Globus pallidus (tissue), 1 donor: ENCODE measurements around the gene ERCC6L2.

Experiments
- DNase-seq: peaks from one replicate; pipeline ENCODE4 v3.0.0-alpha.2; 2015; ENCODE audit warnings: low spot score

Gene ERCC6L2

DNA sequence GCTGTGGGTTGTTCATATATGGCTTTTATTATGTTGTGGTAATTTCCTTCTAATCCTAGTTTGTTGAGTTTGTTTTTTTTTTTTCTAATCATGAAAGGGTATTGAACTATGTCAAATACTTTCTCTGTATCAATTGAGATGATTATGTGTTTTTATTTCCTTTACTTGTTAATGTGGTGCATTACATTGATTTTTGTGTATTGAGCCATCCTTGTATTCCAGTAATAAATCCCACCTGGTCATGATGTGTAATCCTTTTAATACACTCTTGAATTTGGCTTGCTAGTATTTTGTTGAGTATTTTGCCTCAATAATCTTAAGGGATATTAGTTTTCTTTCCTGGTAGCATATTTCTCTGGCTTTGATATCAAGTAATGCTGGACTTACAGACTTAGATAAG is 13.1 kb upstream of the ERCC6L2 start:
- DNase-seq = no peak

DNA sequence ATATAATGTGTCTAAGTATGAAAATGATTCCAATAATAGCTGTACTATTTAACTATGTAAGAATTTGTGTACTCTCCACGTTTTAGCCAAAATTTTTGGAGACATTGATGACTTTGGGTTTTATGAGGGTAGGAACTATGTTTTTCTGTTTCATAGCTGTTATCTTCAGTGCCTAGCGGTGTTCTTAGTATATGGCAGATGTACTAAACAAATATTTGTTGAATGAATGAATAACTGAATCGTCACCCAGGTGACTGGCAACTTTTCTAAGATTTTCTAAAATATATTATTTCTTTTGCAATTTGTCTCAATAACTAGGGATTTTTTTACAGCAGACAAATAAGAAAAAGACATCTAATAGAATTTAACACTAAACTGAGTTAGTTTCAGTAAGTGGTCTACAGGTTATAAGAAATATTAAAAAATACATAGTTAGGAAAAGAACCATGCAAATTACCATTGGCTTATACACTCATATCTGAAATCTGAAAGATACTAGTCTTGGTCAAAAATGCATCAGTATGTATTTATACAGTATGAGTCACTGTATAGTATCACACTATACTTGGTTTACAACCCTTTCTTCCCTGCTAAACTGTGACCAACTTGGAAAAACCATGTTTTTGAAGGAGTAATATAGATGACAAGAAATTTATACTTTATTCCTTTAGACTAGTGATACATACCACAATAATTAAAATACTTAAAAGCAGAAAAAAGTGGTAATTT is 10.5 kb upstream of the ERCC6L2 start:
- no peak for DNase-seq

DNA sequence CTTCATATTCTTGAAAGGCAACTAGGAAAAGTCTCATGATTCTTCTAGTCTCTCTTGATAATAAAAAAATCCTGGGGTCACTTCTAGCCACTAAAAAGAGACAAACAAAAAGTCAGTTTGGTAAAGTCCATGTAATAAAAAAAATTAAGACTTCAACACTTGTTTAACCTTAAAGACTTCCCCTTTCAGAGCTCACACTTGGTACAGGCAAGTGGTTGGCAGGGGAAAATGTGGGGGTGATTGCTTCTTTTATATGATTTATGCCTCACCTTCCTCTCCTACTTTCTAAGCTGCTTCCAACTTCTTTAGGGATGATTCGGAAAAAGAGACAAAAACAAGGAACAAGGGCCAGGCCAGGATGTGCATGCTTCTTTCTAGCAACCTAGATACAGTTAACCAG is 5.1 kb upstream of the ERCC6L2 start:
- DNase-seq = no peak

DNA sequence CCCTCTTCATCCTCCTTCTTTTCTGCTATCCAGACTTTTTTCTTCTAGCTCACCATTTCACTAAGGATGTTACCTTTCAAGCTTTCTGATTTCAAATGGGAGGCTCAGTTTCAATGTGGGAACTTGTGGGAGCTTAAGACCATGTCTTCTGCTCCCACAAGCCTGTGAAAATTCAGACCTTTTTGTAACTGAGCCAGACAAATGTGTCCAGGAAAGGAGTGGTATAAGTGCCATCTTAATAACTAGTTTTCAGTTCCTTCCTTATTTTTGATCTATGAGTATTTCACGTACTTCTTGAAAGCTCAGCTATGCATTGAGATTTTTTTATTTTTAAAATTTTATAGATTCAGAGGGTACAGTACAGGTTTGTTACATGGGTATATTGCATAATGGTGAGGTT is 4.6 kb upstream of the ERCC6L2 start:
- no peak for DNase-seq

DNA sequence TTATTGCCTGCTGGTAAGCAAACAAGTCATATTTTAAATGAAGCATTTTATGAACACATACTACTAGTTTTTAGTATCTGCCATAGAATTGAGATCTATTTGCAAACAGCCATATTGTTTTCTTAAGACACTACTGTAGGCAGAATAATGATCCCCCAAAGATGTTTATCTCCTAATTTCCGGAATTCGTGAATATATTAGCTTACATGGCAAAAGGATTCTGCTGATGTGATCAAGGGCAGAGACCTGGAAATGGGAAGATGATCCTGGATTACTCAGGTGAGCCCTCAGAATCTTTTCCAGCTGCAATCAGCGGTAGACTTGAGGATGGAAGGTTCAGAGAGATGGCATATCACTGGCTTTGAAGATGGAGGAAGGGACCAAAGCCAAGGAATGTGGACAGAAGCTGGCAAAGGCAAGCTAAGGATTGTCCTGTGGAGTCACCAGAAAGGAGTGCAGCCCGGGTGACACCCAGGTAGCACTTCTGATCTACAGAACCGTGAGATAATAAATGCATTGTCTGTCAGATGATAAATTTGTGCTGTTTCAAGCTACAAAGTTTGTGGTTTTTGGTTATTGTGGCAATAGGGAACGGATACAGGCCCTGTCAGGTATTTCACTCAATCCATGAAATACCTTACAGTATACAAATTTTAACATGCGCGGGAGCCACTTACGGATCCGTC is 1.0 kb upstream of the ERCC6L2 start:
- DNase-seq = peak; percentile 5

DNA sequence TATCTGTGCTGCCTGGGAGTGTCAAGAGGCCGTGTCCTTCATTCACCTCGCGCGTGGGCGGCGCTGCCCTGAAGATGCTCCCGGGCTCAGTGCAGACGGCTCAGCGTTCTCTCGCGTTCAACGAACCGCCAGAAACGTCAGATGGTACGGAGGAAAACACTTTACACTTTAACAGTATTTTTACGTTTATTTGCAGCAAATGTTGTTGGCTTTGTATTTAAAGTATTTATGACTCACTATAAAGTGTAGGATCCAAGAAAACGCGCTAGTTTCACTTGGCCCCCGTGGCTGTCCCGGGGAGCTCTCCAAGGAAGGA is 544 bp upstream of the ERCC6L2 start:
- no peak for DNase-seq

DNA sequence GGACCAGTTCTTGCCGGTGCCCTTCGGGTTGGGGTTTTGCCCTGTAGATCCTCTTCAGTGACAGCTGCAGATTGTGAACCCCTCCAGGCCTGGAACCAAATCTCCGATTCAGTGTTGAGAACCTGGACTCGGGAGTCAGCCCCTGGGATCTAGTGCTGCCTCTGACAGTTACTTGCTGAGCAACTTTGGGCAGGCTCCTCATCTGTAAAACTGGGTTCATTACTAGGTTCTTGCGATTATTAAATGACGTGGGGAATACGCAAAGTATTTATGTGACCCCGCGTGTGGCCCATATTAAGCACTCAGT is 600 bp downstream of the ERCC6L2 start:
- DNase-seq = no peak

DNA sequence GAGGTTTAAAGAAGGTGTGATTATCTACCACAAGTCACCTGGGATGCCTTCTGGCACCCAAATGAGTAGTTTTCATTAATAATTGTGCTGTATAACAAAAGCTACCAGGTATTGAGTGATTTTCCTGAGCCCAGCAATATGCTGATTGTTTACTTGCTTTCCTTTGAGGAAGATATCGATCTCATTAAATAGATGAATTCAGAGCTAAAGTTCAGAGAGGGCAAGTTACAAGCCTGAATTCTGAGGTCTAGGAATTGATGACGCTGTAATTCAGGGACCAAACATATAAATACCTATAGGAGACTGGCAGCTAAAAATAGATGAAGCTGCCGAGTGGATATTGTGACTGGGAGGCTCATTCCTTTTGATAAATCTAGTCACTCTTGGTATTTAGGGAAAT is 1.1 kb downstream of the ERCC6L2 start:
- DNase-seq = no peak

DNA sequence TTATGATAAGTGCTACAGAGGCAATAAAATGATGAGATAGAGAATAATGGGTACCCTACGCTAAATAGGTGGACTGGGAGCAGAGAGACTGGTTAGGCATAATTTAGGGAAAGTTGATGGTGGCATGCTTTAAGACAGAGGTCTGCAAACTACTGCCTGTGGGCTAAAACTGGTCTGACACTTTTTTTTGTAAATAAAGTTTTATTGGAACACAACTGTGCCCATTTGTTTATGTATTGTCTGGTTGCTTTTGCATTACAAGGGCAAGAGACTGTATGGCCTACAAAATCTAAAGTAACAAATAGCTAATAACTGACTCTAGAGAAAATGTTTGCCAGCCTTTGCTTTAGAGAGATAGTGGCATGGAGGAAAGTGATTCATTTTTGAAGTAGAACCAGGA is 2.5 kb downstream of the ERCC6L2 start:
- DNase-seq = no peak

DNA sequence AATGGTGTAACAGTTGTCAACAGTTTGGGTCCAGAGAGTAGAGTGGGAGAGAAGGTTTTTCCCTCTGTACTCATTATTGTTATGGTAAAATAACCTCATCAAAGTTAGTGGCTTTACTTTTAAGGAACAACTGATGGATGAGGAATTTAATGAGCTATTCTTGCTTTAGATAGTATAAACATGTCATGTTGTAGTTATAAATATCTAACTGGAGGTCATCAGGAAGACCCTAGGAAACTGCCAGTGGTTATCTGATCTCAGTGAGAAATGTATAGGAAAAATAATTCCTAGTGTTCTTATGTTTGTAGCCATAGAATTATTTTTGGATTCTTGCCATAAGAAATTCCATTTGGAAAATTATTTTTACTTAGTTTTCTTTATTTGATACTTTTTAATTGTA is 4.1 kb downstream of the ERCC6L2 start:
- DNase-seq = no peak

DNA sequence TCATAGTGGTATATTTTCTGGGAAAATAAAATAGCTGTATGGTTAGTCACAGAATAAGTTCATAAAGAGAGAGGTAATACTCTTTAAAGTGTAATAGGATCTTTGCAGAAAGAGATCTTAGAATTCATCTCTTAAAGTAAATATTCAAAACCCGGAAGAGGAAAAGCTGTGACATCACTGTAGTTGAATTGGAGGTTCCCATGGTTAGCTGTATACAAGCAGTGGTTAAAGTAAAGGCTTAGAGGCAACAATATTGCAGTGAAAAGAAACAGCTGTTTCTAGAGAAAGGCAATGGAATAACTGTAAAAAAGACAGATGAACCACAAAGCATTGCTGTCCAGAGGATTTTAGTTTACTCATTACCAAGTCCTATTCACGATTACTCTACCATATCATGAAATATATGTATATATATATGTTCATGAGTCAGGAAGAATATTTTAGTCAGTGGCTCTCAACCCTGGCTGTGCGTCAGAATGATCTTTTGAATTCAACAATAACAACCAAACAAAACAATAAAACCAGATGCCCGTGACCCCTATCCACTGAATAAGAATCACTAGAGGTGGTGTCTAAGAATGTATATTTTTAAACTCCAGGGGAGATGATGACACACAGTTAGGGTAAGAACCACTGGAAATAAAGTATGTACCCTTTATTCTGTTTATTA is 4.7 kb downstream of the ERCC6L2 start:
- no peak for DNase-seq

DNA sequence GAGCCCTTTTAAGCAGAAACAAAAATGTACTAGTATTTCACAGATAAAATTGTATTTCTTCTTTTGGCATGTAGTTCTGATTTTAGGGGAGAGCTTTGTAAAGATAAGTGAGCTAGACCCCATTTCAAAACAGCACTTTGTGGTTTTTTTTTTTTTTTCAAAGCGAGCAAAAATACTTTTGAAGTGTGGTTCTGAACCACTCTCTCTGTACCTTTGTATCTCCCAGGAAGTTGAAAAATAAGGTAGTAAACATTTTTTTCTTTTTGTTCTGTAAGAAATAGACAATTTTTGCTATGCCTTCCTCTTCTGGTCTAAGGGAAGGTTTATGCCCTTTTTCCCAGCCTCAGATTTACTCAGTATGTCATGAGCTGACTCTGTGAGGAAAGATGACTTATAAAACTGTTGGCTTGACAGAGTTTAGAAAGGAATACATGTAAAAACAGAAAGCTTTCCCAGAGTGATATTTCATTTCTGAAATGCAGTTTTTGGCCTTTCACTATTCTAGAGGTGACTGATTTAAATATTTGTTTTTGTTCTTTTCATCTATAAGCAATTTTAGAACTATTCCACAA is 12.5 kb downstream of the ERCC6L2 start:
- DNase-seq = no peak

DNA sequence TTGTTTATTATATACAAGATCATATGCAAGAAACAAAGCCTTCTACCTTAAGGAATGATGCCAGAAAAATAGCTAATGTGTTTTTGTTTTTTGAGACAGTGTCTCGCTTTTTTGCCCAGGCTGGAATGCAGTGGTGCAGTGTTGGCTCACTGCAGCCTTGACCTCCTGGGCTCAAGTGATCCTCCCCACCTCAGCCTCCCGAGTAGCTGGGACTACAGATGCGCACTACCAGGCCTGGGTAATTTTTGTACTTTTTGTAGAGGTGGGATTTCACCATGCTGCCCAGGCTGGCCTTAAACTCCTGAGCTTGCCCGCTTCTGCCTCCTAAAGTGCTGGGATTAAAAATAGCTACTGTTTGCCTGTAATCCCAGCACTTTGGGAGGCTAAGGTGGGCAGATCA is 15.1 kb downstream of the ERCC6L2 start:
- DNase-seq = no peak

DNA sequence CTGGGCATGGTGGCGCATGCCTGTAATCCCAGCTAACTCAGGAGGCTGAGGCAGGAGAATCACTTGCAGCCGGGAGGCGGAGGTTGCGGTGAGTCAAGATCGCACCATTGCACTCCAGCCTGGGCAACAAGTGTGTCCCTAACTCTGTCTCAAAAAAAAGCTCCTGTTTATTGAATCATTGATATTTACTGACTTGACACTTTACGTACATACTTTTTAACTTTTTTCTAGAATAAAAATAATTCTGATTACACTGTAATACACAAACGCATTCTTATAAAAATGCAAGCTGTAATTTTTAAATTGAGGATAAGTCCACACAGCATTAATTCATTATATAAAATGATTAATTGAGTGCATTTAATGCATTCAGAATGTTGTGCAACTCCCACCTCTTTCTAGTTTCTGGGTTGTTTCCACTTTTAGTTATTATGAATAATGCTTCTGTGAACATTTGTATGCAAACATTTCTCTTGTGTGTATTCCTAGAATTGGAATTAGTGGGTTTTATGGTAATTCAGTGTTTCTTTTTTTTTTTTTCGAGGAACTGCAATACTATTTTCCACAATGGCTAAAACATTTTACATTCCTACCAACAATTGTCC is 15.7 kb downstream of the ERCC6L2 start:
- DNase-seq = no peak

DNA sequence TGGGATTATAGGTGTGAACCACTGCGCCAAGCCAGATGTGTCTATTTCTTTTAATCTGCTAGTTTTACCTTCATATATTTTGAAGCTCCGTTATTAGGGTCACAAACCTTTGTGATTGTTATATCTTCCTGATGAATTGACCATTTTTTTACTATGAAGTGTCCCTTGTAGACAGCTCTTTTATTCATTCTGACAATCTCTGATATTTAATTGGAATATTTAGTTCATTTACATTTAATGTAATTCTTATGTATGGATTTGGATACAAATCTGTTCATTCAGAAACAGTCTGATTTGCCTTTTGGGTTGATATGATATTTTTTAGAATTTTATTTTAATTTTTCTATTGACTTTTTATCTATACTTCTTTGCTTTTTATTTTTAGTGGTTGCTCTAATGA is 17.2 kb downstream of the ERCC6L2 start:
- no peak for DNase-seq

DNA sequence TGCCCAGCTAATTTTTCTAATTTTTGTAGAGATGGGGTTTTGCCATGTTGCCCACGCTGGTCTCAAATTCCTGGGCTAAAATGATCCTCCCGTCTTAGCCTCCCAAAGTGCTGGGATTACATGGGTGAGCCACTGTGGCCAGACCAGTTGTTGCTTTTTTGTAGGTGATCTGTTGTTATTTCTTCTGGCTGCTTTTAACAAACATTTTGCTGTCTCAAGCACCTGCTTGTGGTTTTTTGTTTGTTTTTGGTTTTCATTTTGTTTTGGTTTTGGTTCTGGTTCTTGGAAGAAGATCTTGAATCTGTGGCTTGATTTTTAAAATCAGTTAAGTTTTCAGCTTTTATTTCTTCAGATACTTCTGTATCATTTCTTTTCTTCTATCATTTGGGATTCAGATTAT is 21.1 kb downstream of the ERCC6L2 start:
- DNase-seq = no peak

DNA sequence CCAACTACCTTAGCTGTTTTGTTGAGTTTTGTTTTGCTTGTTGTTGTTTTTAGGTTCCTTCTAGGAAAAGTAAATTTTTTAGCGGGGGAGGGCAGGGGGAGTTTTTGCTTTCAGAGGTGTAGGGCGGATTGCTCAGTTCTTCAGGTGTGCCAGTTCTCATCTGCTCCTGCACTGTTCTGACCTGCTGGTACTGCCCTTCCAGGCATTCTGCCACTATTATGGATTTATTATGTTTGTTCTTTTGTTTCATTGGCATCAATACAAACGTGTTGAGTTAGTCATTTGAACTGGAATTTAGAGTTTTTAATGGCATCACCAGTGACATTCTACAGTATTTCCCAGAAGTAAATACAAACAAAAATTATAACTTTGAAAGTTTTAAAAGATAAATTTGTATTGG is 26.0 kb downstream of the ERCC6L2 start:
- no peak for DNase-seq

DNA sequence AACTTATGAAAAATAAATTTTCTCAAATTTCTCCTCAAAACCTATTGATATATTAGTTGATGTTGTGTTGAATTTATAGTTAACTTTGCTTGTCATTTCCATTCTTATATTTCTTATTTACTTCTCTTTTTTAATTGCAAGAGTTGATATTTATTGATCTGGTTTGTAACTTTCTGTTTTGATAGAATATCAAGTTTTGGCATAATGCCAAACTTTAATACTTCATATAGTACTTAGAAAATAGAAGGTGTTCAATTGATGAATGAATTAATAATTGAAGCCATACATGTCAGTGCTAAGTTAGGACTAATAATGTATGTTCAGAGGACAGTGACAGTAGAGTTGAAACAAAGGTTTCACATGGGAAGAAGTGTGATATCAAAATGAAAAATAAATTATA is 27.9 kb downstream of the ERCC6L2 start:
- DNase-seq = no peak

DNA sequence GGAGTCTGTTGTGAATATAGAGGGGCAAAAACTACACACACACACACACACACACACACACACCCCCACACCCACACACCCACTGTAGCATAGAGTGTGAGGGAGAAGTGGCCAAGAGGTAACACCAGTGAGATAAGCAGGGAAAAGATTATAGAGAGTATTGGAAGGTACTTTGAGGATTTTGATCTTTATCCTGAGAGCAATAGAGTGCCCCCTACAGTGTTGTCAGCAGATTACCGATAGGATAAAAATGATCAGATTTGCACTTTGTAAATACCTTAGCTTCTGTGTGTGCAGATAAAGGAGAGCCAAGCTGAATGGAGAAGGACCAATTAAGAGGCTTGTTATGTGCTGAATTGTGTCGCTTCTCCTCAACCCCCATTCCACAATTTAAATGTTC is 32.3 kb downstream of the ERCC6L2 start:
- no peak for DNase-seq

DNA sequence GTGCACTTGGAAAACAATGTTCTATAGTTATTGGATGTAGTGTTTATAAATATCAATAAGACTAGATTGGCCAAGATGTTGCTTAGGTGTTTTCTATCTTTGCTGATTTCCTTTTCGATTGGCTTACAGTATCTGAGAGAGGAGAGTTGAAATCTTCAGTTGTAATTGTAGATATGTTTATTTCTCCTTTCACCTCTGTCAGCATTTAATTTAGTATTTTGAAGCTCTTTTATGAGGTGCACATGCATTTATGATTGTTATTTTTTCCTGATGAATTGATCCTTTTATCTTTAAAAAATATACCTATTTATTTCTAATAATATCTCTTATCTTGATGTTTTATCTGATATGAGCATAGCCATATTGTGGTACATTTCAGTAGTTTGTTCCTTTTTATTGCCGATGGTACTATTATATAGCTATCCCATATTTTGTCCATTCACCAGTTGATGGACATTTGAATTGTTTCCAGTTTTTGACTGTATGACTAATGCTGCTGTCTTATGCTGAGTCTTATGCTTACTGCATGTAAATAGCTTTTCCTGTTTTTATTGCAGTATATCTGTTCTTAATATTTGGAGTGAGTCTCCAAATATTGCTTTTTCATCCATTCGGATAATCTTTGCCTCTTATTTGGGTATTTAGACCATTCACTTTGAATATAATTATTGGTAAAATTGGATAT is 34.7 kb downstream of the ERCC6L2 start:
- DNase-seq = no peak

DNA sequence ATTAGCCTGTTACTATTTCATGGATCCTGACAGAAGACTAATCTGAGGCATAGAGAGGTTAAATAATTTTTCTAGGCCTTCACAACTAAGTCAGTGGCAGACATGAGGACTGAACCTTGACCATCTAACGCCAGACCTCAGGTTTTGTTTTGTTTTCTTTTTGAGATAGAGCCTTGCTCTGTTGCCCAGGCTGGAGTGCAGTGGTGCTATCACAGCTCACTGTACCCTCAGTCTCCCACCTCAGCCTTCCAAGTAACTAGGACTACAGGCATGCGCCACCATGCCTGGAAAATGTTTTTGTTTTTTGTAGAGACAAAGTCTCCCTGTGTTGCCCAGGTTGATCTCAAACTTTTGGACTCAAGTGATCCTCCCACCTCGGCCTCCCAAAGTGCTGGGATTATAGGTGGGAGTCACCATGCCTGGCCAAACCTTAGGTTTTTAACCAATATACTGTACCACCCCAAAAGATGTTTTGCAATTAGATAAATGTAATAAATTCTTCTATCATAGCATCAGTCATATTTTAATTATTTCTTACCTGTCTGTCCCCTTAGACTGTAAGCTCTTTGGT is 35.4 kb downstream of the ERCC6L2 start:
- DNase-seq = no peak

DNA sequence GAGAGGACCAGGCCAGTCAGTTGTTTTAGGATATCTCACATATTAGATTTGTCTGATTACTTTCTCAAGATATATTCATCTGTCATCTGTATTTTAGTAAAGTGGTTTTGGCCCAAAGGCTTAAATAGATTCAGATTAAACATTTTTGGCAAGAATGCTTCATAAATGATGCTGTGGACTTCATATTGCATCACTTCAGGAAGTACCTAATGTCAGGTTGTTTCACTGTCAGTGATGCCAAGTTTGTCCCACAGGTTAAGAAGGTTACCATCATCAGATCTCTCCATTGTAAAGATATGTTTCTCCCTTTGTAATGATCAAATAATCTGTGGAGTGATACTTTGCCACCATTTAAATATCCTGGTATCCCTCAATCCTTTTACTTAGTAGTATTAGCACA is 37.3 kb downstream of the ERCC6L2 start:
- DNase-seq = no peak
